GM23248 (cell line): ENCODE data around the gene CTBP2. TPM values are rescaled to one million over a fixed set of nuclear protein-coding genes. Genes with fewer than 3 reads are reported as not detected.

Source experiments
- DNase-seq: peaks from one replicate; pipeline ENCODE4 v3.0.0-alpha.2; 2015
- H2AFZ ChIP-seq: fragments of 200-600 bp; sonication (generic); 2 replicates; pipeline ENCODE4 v1.6.1; 2016; ENCODE audit warnings: antibody characterized with exemption
- H3F3A ChIP-seq: fragments of 200-600 bp; sonication (generic); 2 replicates; pipeline ENCODE4 v1.6.1; 2016; ENCODE audit warnings: mild to moderate bottlenecking, antibody characterized with exemption, mixed run types; ENCODE audit not compliant: insufficient read depth
- H3K27ac ChIP-seq: fragments of 200-600 bp; sonication (generic); 2 replicates; pipeline ENCODE4 v1.5.1; 2016; ENCODE audit warnings: mild to moderate bottlenecking
- H3K27me3 ChIP-seq: fragments of 200-600 bp; sonication (generic); replicated peaks from 2 replicates; pipeline ENCODE4 v1.6.1; 2016; ENCODE audit warnings: mild to moderate bottlenecking; ENCODE audit not compliant: insufficient read depth
- H3K36me3 ChIP-seq: fragments of 200-600 bp; sonication (generic); 2 replicates; pipeline ENCODE4 v1.6.1; 2016; ENCODE audit warnings: low read depth, mild to moderate bottlenecking
- H3K4me1 ChIP-seq: fragments of 200-600 bp; sonication (generic); 2 replicates; pipeline ENCODE4 v1.6.1; 2016; ENCODE audit warnings: mild to moderate bottlenecking; ENCODE audit not compliant: insufficient read depth
- H3K4me2 ChIP-seq: fragments of 200-600 bp; sonication (generic); one replicate; pipeline ENCODE4 v1.6.1; 2016; ENCODE audit warnings: mild to moderate bottlenecking; ENCODE audit not compliant: unreplicated experiment
- H3K4me3 ChIP-seq: fragments of 200-600 bp; sonication (generic); 2 replicates; pipeline ENCODE4 v1.5.1; 2016; ENCODE audit warnings: mild to moderate bottlenecking
- H3K79me2 ChIP-seq: fragments of 200-600 bp; sonication (generic); 2 replicates; pipeline ENCODE4 v1.6.1; 2016; ENCODE audit warnings: mild to moderate bottlenecking; ENCODE audit not compliant: insufficient read depth
- H3K9ac ChIP-seq: fragments of 200-600 bp; sonication (generic); 2 replicates; pipeline ENCODE4 v1.6.1; 2016; ENCODE audit warnings: mild to moderate bottlenecking
- H3K9me2 ChIP-seq: fragments of 200-600 bp; sonication (generic); 2 replicates; pipeline ENCODE4 v1.6.1; 2016; ENCODE audit warnings: mixed run types, mild to moderate bottlenecking, moderate library complexity; ENCODE audit not compliant: insufficient read depth
- H3K9me3 ChIP-seq: fragments of 200-600 bp; sonication (generic); one replicate; pipeline ENCODE4 v1.6.1; 2017; ENCODE audit warnings: low read depth
- H4K20me1 ChIP-seq: fragments of 200-600 bp; sonication (generic); 2 replicates; pipeline ENCODE4 v1.6.0; 2016; ENCODE audit not compliant: insufficient read depth
- EZH2 ChIP-seq: fragments of 200-600 bp; sonication (generic); IDR thresholded peaks from 2 replicates; pipeline ENCODE4 v1.6.1; 2018; ENCODE audit warnings: antibody characterized with exemption, mild to moderate bottlenecking; ENCODE audit not compliant: insufficient read depth, poor library complexity, severe bottlenecking
- EZH2phosphoT487 ChIP-seq: fragments of 200-600 bp; sonication (generic); IDR thresholded peaks from 2 replicates; pipeline ENCODE4 v1.6.1; 2018; ENCODE audit warnings: antibody characterized with exemption, moderate library complexity, mild to moderate bottlenecking, low read depth; ENCODE audit not compliant: insufficient read depth
- WGBS, 2 experiments: methylation state at CpG; one replicate each; pipeline ENCODE4 v1.1.6; 2015 to 2017; ENCODE audit warnings: low lambda C conversion rate in 2 of 2, low coverage in 1 of 2; ENCODE audit errors: missing lambda C conversion rate in 2 of 2; 5-methylcytosine and 5-hydroxymethylcytosine counted together
- in situ Hi-C: fragments of 300-500 bp; cut with MboI; formaldehyde crosslinking; loops from 2 replicates; pipeline ENCODE4 v1.15.0; 2020
- polyA plus RNA-seq: library from polyadenylated mRNA; unstranded; fragments of >200 nt; fragmentation: Nextera tagmentation; extraction: Ambion mirVana; gene quantifications from 2 replicates; pipeline ENCODE4 v1.2.1, GENCODE V29; 2016
- total RNA-seq: library from RNA; depleted of rRNA; stranded (reverse); fragments of >200 nt; shearing (Covaris generic); gene quantifications from 2 replicates; pipeline ENCODE4 v1.2.3, GENCODE V29; 2014

CTBP2 gene
- total and polyA plus RNA-seq, 2 experiments from 2014 or later = 52.0 to 65.5 TPM

DNA sequence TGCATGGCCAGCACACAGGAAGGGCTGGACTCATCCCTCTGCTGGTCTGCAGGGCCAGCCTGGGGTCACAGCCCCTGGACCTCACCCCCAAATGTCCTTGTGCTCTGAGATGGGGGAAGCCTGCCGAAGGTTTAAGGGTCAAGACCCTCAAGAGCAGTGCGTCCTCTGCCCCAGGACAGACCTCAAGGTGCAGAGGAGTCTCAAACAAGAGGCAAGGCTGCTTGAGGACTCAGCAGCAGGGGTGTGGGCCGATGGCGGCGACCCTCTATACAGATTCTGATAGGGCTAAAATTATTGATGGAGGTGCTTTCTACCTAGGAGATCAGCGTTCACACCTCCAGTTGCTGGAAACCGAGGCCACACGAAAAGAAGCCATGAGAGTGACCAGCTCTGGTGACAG, 137.7 kb downstream of the CTBP2 start:
- no peak for TF ChIP-seq EZH2phosphoT487
- no peak for TF ChIP-seq EZH2
- peaks cover 10% of the 10 kb centered on the region; the same call in 1 of the 2 replicates for H4K20me1 ChIP-seq
- WGBS, 2 experiments = 96% methylated on average over 8 of the region's 8 CpGs

DNA sequence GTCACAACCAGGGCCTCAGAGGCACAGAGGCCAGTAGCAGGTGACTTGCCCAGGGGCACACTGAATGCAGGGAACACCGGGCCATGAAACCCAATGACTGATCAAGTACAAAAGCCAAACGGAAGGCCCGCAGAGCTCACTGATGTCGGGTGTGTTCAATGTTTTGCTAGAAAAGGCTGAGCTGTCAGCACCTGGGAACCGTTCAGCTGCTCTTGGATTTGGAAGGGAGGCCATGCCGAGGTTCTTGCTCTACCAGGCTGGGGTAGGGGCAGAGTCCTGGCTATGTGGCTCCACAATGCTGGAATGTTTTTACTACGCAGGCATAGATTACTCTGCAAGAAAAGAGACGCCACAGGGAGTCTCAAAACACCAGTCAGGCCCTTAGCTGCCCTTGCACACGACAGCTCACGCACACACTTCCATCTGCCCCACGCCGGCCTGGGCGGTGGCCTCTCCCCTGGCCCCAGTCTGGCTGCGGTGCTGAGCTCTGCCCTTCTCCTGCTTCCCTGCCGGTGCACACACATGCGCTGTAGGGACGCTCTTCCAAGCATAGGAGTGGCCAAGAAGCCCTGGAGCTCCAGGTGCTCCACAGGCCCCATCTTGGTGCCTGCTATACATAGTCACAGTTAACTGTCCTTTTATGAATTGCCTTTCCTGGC, 138.5 kb downstream of the CTBP2 start:
- no peaks in the 10 kb centered on the region for H3F3A ChIP-seq
- in situ Hi-C loops = no loop called here
- no peak for TF ChIP-seq EZH2phosphoT487
- TF ChIP-seq EZH2 = no peak
- no peak overlapping the region for H3K4me3 ChIP-seq
- WGBS, 2 experiments = 82 to 87% methylated on average over 17 of the region's 17 CpGs
- H4K20me1 ChIP-seq = peaks cover 10% of the 10 kb centered on the region; the same call in 1 of the 2 replicates
- H2AFZ ChIP-seq = no peak overlapping the region
- peaks cover 91% of the 10 kb centered on the region for H3K79me2 ChIP-seq
- 0 out of 2 replicates have a peak, but pooled peaks cover 1% of the 10 kb centered on the region for H3K36me3 ChIP-seq
- no peak overlapping the region for H3K4me2 ChIP-seq
- H3K4me1 ChIP-seq = peaks cover 5% of the 10 kb centered on the region; the same call in 1 of the 2 replicates
- no peak overlapping the region for H3K9ac ChIP-seq
- DNase-seq = no peak
- H3K9me3 ChIP-seq = no peaks in the 10 kb centered on the region
- H3K9me2 ChIP-seq = no peaks in the 10 kb centered on the region
- H3K27ac ChIP-seq = no peak overlapping the region
- H3K27me3 ChIP-seq = no peaks in the 10 kb centered on the region

More for the DNA sequence above, 137.7 kb downstream of the CTBP2 start:
- no peaks in the 10 kb centered on the region for H3K27me3 ChIP-seq
- H3K79me2 ChIP-seq = peaks cover 91% of the 10 kb centered on the region
- no peak for DNase-seq
- H3F3A ChIP-seq = 0 out of 2 replicates have a peak, but pooled peaks cover under 1% of the 10 kb centered on the region
- no peaks in the 10 kb centered on the region for H3K9me3 ChIP-seq
- no peak overlapping the region for H3K4me3 ChIP-seq
- no peak overlapping the region for H3K9ac ChIP-seq
- no peak overlapping the region for H2AFZ ChIP-seq
- no peaks in the 10 kb centered on the region for H3K9me2 ChIP-seq
- no peak overlapping the region for H3K4me2 ChIP-seq
- in situ Hi-C loops = no loop called here
- peaks cover 5% of the 10 kb centered on the region; the same call in 1 of the 2 replicates for H3K4me1 ChIP-seq
- H3K27ac ChIP-seq = no peak overlapping the region
- H3K36me3 ChIP-seq = no peaks in the 10 kb centered on the region

DNA sequence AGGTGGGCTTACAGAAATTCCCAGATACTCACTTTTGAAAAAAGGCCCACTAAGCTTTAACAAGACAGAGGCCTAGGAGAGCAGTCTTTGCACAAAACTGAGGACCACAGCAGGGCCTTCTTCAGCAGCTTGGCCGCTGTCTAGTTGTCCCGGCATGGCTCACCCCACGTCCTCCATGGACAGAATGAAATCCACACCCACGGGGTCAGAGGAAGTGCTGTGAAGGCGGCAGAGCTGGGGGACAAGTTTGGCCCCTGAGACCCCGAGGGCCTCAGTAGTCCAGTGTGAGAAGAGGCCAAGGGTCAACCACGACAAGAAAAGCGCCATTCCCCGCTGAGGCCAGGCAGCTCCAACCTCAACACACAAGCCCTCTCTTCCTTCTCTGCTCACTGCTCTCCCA, 139.5 kb downstream of the CTBP2 start:
- WGBS, 2 experiments = 90 to 91% methylated on average over 9 of the region's 9 CpGs
- Histone ChIP-seq H3K36me3 (0 out of 2 replicates have a peak, but pooled peaks cover 4% of the 10 kb centered on the region), H4K20me1 (peaks cover 10% of the 10 kb centered on the region; the same call in 1 of the 2 replicates), H3K27ac (no peak overlapping the region), H3K27me3 (no peaks in the 10 kb centered on the region), H3K9me3 (no peaks in the 10 kb centered on the region), H3K9ac (no peak overlapping the region), H3K4me2 (no peak overlapping the region), H3K4me1 (peaks cover 5% of the 10 kb centered on the region; the same call in 1 of the 2 replicates), H3K4me3 (no peak overlapping the region), H2AFZ (no peak overlapping the region), H3K79me2 (peaks cover 100% of the 10 kb centered on the region), H3K9me2 (no peaks in the 10 kb centered on the region), H3F3A (no peaks in the 10 kb centered on the region)
- no peak for DNase-seq
- in situ Hi-C loops = no loop called here
- TF ChIP-seq EZH2phosphoT487 (no peak), EZH2 (no peak)

DNA sequence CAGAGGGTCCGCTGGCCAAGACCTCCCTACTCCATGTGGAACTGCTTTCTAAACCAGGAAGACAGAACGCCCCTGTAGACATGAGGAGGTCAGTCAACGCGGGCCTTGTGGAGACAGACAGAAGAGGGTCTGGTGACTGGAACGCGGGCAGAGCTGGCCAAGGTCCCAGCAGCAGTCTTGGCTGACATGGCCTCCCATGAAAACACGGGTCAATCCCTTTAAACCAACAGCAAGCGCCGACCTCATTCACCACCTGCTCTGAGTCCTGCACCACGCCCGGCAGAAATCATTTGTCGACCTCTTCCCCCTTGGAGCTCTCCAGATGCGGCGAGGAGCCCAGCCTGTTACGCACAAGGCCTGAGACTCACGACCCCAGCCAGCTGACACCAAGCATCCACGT, 140.0 kb downstream of the CTBP2 start:
- 98 to 99% methylated on average over 17 of the region's 17 CpGs for whole genome bisulfite sequencing, 2 experiments
- H3K9me3 ChIP-seq = no peaks in the 10 kb centered on the region
- no peaks in the 10 kb centered on the region for H3F3A ChIP-seq
- peaks cover 5% of the 10 kb centered on the region; the same call in 1 of the 2 replicates for H3K4me1 ChIP-seq
- H2AFZ ChIP-seq = no peak overlapping the region
- H3K27me3 ChIP-seq = no peaks in the 10 kb centered on the region
- H3K9ac ChIP-seq = no peak overlapping the region
- 0 out of 2 replicates have a peak, but pooled peaks cover 4% of the 10 kb centered on the region for H3K36me3 ChIP-seq
- no peak for TF ChIP-seq EZH2phosphoT487
- no peak for TF ChIP-seq EZH2
- H4K20me1 ChIP-seq = peaks cover 10% of the 10 kb centered on the region; the same call in 1 of the 2 replicates
- no peak overlapping the region for H3K4me3 ChIP-seq
- DNase-seq = no peak
- no peak overlapping the region for H3K4me2 ChIP-seq
- H3K79me2 ChIP-seq = peaks cover 100% of the 10 kb centered on the region
- H3K27ac ChIP-seq = no peak overlapping the region
- in situ Hi-C loops = no loop called here
- H3K9me2 ChIP-seq = no peaks in the 10 kb centered on the region
